Measurements from ENCODE around the gene STEEP1. TPM values are rescaled to one million over a fixed set of nuclear protein-coding genes. Genes with fewer than 3 reads are reported as not detected.
"Not testable (repeated sequence)": the region's sequence is repeated elsewhere in the genome, so short reads cannot be mapped to it uniquely, and the experiment has no call there.

STEEP1 gene
- total RNA-seq, 2 experiments from 2014 or later: 19.6 to 20.7 TPM

GRCh38 chrX:119497185-119497584 lies 68.0 kb downstream of the STEEP1 start:
- no peak overlapping the region for H3K4me3 Mint-ChIP-seq
- no peak overlapping the region for H3K27ac Mint-ChIP-seq
- H3K9me3 Mint-ChIP-seq: no peaks in the 10 kb centered on the region
- intact Hi-C loops (cut with micrococcal nuclease): no loop called here
- CTCF ChIA-PET: interaction anchor here (0.7 to 1.6 kb wide), 3 partner anchors 19 to 65 kb away, joined by 3 to 4 read pairs (median 3); no protein-coding TSS in a partner anchor
- no peak for DNase-seq
- peaks cover 19% of the 10 kb centered on the region for H3K4me1 Mint-ChIP-seq (ENCODE audit: low read depth)
- no peaks in the 10 kb centered on the region for H3K36me3 Mint-ChIP-seq (ENCODE audit: low read depth)
- H3K27me3 Mint-ChIP-seq (ENCODE audit: low read depth): no peaks in the 10 kb centered on the region

GRCh38 chrX:119495734-119496726 lies 69.2 kb downstream of the STEEP1 start:
- H3K4me3 Mint-ChIP-seq: no peak overlapping the region
- H3K4me1 Mint-ChIP-seq (ENCODE audit: low read depth): peaks cover 11% of the 10 kb centered on the region
- no peak overlapping the region for H3K27ac Mint-ChIP-seq
- no peaks in the 10 kb centered on the region for H3K36me3 Mint-ChIP-seq (ENCODE audit: low read depth)
- CTCF ChIA-PET: interaction anchor here (1.1 to 1.6 kb wide), 3 partner anchors 13 to 20 kb away, joined by 3 to 7 read pairs (median 4); no protein-coding TSS in a partner anchor
- H3K9me3 Mint-ChIP-seq: no peaks in the 10 kb centered on the region
- intact Hi-C loops (cut with micrococcal nuclease): no loop called here
- DNase-seq: no peak
- no peaks in the 10 kb centered on the region for H3K27me3 Mint-ChIP-seq (ENCODE audit: low read depth)

GRCh38 chrX:119493851-119494495 lies 71.2 kb downstream of the STEEP1 start:
- CTCF ChIA-PET: interaction anchor here (0.6 to 1.9 kb wide), 4 partner anchors 10 to 236 kb away, joined by 5 to 11 read pairs (median 7); no protein-coding TSS in a partner anchor

GRCh38 chrX:119492463-119492862 lies 72.7 kb downstream of the STEEP1 start:
- CTCF ChIA-PET: interaction anchor here (1.7 to 1.9 kb wide), 3 partner anchors 8 to 10 kb away, joined by 7 to 11 read pairs (median 10); no protein-coding TSS in a partner anchor
- no peaks in the 10 kb centered on the region for H3K27me3 Mint-ChIP-seq (ENCODE audit: low read depth)
- DNase-seq: no peak
- no peaks in the 10 kb centered on the region for H3K36me3 Mint-ChIP-seq (ENCODE audit: low read depth)
- no peak overlapping the region for H3K27ac Mint-ChIP-seq
- H3K4me1 Mint-ChIP-seq (ENCODE audit: low read depth): peaks cover 11% of the 10 kb centered on the region
- intact Hi-C loops (cut with micrococcal nuclease): no loop called here
- no peaks in the 10 kb centered on the region for H3K9me3 Mint-ChIP-seq
- H3K4me3 Mint-ChIP-seq: no peak overlapping the region

More at GRCh38 chrX:119493851-119494495, 71.2 kb downstream of the STEEP1 start:
- H3K36me3 Mint-ChIP-seq (ENCODE audit: low read depth); H3K27ac Mint-ChIP-seq; DNase-seq; H3K4me3 Mint-ChIP-seq; H3K27me3 Mint-ChIP-seq (ENCODE audit: low read depth); intact Hi-C loops (cut with micrococcal nuclease); H3K9me3 Mint-ChIP-seq: not testable (repeated sequence)
- H3K4me1 Mint-ChIP-seq (ENCODE audit: low read depth): peaks cover 11% of the 10 kb centered on the region

GRCh38 chrX:119489212-119490074 lies 75.8 kb downstream of the STEEP1 start:
- Mint-ChIP-seq H3K27ac (no peak overlapping the region), H3K9me3 (no peaks in the 10 kb centered on the region), H3K4me1 (ENCODE audit: low read depth) (no peaks in the 10 kb centered on the region), H3K4me3 (no peak overlapping the region), H3K36me3 (ENCODE audit: low read depth) (no peaks in the 10 kb centered on the region), H3K27me3 (ENCODE audit: low read depth) (no peaks in the 10 kb centered on the region)
- no peak for DNase-seq
- CTCF ChIA-PET: interaction anchor here (0.7 to 1.9 kb wide), 7 partner anchors 9 to 85 kb away, joined by 3 to 6 read pairs (median 5); partner anchors contain the start of gene UBE2A
- intact Hi-C loops (cut with micrococcal nuclease): no loop called here

GRCh38 chrX:119488749-119489148 lies 76.5 kb downstream of the STEEP1 start:
- CTCF ChIA-PET: interaction anchor here (0.6 to 1.9 kb wide), 11 partner anchors 12 to 821 kb away, joined by 3 to 6 read pairs (median 3); partner anchors contain the start of gene UBE2A
- Mint-ChIP-seq H3K27me3 (ENCODE audit: low read depth) (no peaks in the 10 kb centered on the region), H3K36me3 (ENCODE audit: low read depth) (no peaks in the 10 kb centered on the region), H3K4me1 (ENCODE audit: low read depth) (no peaks in the 10 kb centered on the region), H3K9me3 (no peaks in the 10 kb centered on the region), H3K27ac (no peak overlapping the region), H3K4me3 (no peak overlapping the region)
- intact Hi-C loops (cut with micrococcal nuclease): loop anchor here (1.0 kb wide), 1 partner anchor 24 kb away; no protein-coding TSS in a partner anchor
- DNase-seq: peak; percentile 60

Other genes with a start within 250 kb of the STEEP1 start
- 1 to 10 TPM; 2.9 to 3.2 TPM for gene SLC25A43, start 166.1 kb downstream of the STEEP1 start, total RNA-seq
- 100 to 1,000 TPM; 846 to 855 TPM for gene SLC25A5, start 97.0 kb downstream of the STEEP1 start, total RNA-seq
- gene UBE2A, start 9.2 kb upstream of the STEEP1 start, total RNA-seq: 10 to 100 TPM; 46.1 to 49.8 TPM
- gene NKRF, start 41.0 kb upstream of the STEEP1 start, total RNA-seq: 10 to 100 TPM; 15.8 to 17.0 TPM
- 100 to 1,000 TPM; 137 to 143 TPM for gene SEPTIN6, start 127.8 kb upstream of the STEEP1 start, total RNA-seq
- under 1 TPM in 1 of 2 experiments, not detected in 1; 0.30 TPM for gene SOWAHD, start 193.2 kb upstream of the STEEP1 start, total RNA-seq
- 1,000 to 10,000 TPM; 3,049 to 3,109 TPM for gene RPL39, start 226.2 kb upstream of the STEEP1 start, total RNA-seq

Data from activated naive CD4-positive, alpha-beta T cell treated with anti-CD3 and anti-CD28 coated beads for 36 hours (primary cell).